Colon (tissue), 2 donors: Measurements from ENCODE around the gene CCDC81.
"Not testable (repeated sequence)": the region's sequence is repeated elsewhere in the genome, so short reads cannot be mapped to it uniquely, and the experiment has no call there.

Source experiments
- FAIRE-seq: peaks from 2 replicates; lab custom pipeline; 2012; peaks lifted over from hg19 to GRCh38; lab: Jason Lieb, UNC
- donor health status: control.
- donor health status: control.

Gene CCDC81

GRCh38 chr11:86374586-86374985 is at the start of gene CCDC81:
CCDC81 (plus strand) TSS chr11:86374887; CDS start chr11:86375164, 277 bp downstream.
- no peak for FAIRE-seq

- no peak for FAIRE-seq
Measured at GRCh38 chr11:86335131-86335767, 39.4 kb upstream of the CCDC81 start.

GRCh38 chr11:86337227-86337626 is 37.5 kb upstream of the CCDC81 start:
- no peak for FAIRE-seq

GRCh38 chr11:86341382-86341781 is 33.3 kb upstream of the CCDC81 start:
- no peak for FAIRE-seq

- FAIRE-seq: no peak
Measured at GRCh38 chr11:86346513-86346912, 28.2 kb upstream of the CCDC81 start.

GRCh38 chr11:86355256-86355655 is 19.4 kb upstream of the CCDC81 start:
- FAIRE-seq: no peak

GRCh38 chr11:86357412-86357811 is 17.3 kb upstream of the CCDC81 start:
- not testable (repeated sequence) for FAIRE-seq

- FAIRE-seq: no peak
Measured at GRCh38 chr11:86358720-86359119, 16.0 kb upstream of the CCDC81 start.

GRCh38 chr11:86360775-86361395 is 13.8 kb upstream of the CCDC81 start:
- FAIRE-seq: no peak

- FAIRE-seq: no peak
Measured at GRCh38 chr11:86363424-86363823, 11.3 kb upstream of the CCDC81 start.

- no peak for FAIRE-seq
Measured at GRCh38 chr11:86365546-86365945, 9.1 kb upstream of the CCDC81 start.

GRCh38 chr11:86369668-86370067 is 5.0 kb upstream of the CCDC81 start:
- FAIRE-seq: no peak

- FAIRE-seq: no peak
Measured at GRCh38 chr11:86370171-86370570, 4.5 kb upstream of the CCDC81 start.

- no peak for FAIRE-seq
Measured at GRCh38 chr11:86370922-86371594, 3.6 kb upstream of the CCDC81 start.

- no peak for FAIRE-seq
Measured at GRCh38 chr11:86372041-86372440, 2.6 kb upstream of the CCDC81 start.

GRCh38 chr11:86372586-86372985 is 2.1 kb upstream of the CCDC81 start:
- FAIRE-seq: no peak

- FAIRE-seq: no peak
Measured at GRCh38 chr11:86374069-86374468, 618 bp upstream of the CCDC81 start.

GRCh38 chr11:86377972-86378371 is 3.3 kb downstream of the CCDC81 start:
- FAIRE-seq: no peak

- FAIRE-seq: no peak
Measured at GRCh38 chr11:86380295-86381059, 5.8 kb downstream of the CCDC81 start.

GRCh38 chr11:86383041-86383955 is 8.6 kb downstream of the CCDC81 start:
- FAIRE-seq: no peak

GRCh38 chr11:86386283-86386682 is 11.6 kb downstream of the CCDC81 start:
- FAIRE-seq: no peak

- FAIRE-seq: no peak
Measured at GRCh38 chr11:86386746-86387145, 12.1 kb downstream of the CCDC81 start.
